Fibroblast of lung (primary cell): ENCODE results near the gene DAB1. TPM values are rescaled to one million over a fixed set of nuclear protein-coding genes. Genes with fewer than 3 reads are reported as not detected.

ENCODE experiments used
- DNase-seq, 2 donors: peaks; one replicate each; pipeline versions ENCODE4 v3.0.0 to v3.0.0-alpha.2; 2010; ENCODE audit warnings: low read depth in 2 of 2
- H2AFZ ChIP-seq: 2 replicates; pipeline ENCODE4 v1.5.1; 2012; ENCODE audit warnings: low read length, control low read depth, inconsistent platforms
- H3K27ac ChIP-seq: 2 replicates; pipeline ENCODE4 v1.5.1; 2011; ENCODE audit warnings: low read length, control low read depth; ENCODE audit not compliant: insufficient read depth
- H3K27me3 ChIP-seq: 2 replicates; pipeline ENCODE4 v1.5.1; 2011; ENCODE audit warnings: mild to moderate bottlenecking, low read length; ENCODE audit not compliant: control insufficient read depth, insufficient read depth
- H3K36me3 ChIP-seq: 2 replicates; pipeline ENCODE4 v1.5.1; 2011; ENCODE audit warnings: low read length; ENCODE audit not compliant: control insufficient read depth, insufficient read depth
- H3K4me1 ChIP-seq: 2 replicates; pipeline ENCODE4 v1.5.1; 2011; ENCODE audit warnings: low read length; ENCODE audit not compliant: control insufficient read depth, insufficient read depth; ENCODE audit errors: extremely low read depth
- H3K4me2 ChIP-seq: 2 replicates; pipeline ENCODE4 v1.5.1; 2011; ENCODE audit warnings: low read length, control low read depth; ENCODE audit not compliant: insufficient read depth; ENCODE audit errors: extremely low read depth
- H3K4me3 ChIP-seq, 4 experiments: fragments of 200-600 bp in 1 of 4; sonication (generic) in 1 of 4; replicated peaks in 1 of 4; 2 replicates each; pipeline ENCODE4 v1.5.1; 2011 to 2016; ENCODE audit warnings: low read length in 4 of 4, low read depth in 3 of 4, mild to moderate bottlenecking in 3 of 4, control low read depth in 2 of 4, inconsistent platforms in 1 of 4, mixed read lengths in 1 of 4; ENCODE audit not compliant: insufficient read depth in 1 of 4; ENCODE audit errors: control extremely low read depth in 1 of 4
- H3K79me2 ChIP-seq: 2 replicates; pipeline ENCODE4 v1.5.1; 2012; ENCODE audit warnings: mild to moderate bottlenecking, low read length, inconsistent platforms; ENCODE audit not compliant: control insufficient read depth, insufficient read depth
- H3K9ac ChIP-seq: 2 replicates; pipeline ENCODE4 v1.5.1; 2011; ENCODE audit warnings: mild to moderate bottlenecking, low read length, control low read depth; ENCODE audit not compliant: insufficient read depth
- H3K9me3 ChIP-seq: 2 replicates; pipeline ENCODE4 v1.5.1; 2012; ENCODE audit warnings: low read depth, low read length; ENCODE audit not compliant: control insufficient read depth, insufficient read depth
- H4K20me1 ChIP-seq: 2 replicates; pipeline ENCODE4 v1.5.1; 2011; ENCODE audit warnings: low read length; ENCODE audit not compliant: control insufficient read depth, insufficient read depth; ENCODE audit errors: extremely low read depth
- CTCF ChIP-seq, 2 donors: IDR thresholded peaks in 1 of 2; conservative IDR thresholded peaks in 1 of 2; 1 replicate in 1 of 2; 2 replicates in 1 of 2; pipeline ENCODE4 v1.5.1; 2011 to 2012; ENCODE audit warnings: low read length in 2 of 2, control low read depth in 1 of 2, inconsistent platforms in 1 of 2, low read depth in 1 of 2, mild to moderate bottlenecking in 1 of 2
- EZH2 ChIP-seq: IDR thresholded peaks from 2 replicates; pipeline ENCODE4 v1.5.1; 2012; ENCODE audit warnings: low read length, control low read depth, mild to moderate bottlenecking; ENCODE audit errors: missing control alignments
- polyA plus RNA-seq, 2 donors: library from polyadenylated mRNA; depleted of rRNA in 1 of 2; stranded (reverse) in 1 of 2; unstranded in 1 of 2; fragments of >200 nt; gene quantifications; 2 replicates each; pipeline ENCODE4 v1.2.1, GENCODE V29; 2011 to 2012; ENCODE audit warnings: missing spikeins in 1 of 2
- total RNA-seq: library from RNA; depleted of rRNA; stranded (reverse); fragments of >200 nt; gene quantifications from 2 replicates; pipeline ENCODE4 v1.2.1, GENCODE V29; 2014

DAB1 gene
- total and polyA plus RNA-seq, 2 donors (not counting 1 experiment from before 2014, with no cell fraction given) = 0.17 to 2.0 TPM

GRCh38 chr1:57248830-57249229, 175.0 kb downstream of the DAB1 start:
- no peak overlapping the region for H3K4me3 ChIP-seq
- no peak overlapping the region for H2AFZ ChIP-seq
- no peak overlapping the region for H3K9ac ChIP-seq
- no peaks in the 10 kb centered on the region for H3K36me3 ChIP-seq
- H3K9me3 ChIP-seq = no peaks in the 10 kb centered on the region
- H3K4me1 ChIP-seq = no peaks in the 10 kb centered on the region
- H4K20me1 ChIP-seq = no peaks in the 10 kb centered on the region
- no peaks in the 10 kb centered on the region for H3K27me3 ChIP-seq
- no peak overlapping the region for H3K27ac ChIP-seq
- TF ChIP-seq CTCF (conservative IDR thresholded peaks at IDR 0.05 in 1 of 2, IDR thresholded peaks at IDR 0.05 in 1 of 2; ENCODE audit: low read depth in 1 of 2, low read length in 2 of 2) = no peak
- TF ChIP-seq EZH2 = no peak
- no peak overlapping the region for H3K4me2 ChIP-seq
- DNase-seq = no peak
- H3K79me2 ChIP-seq = no peaks in the 10 kb centered on the region

- Histone ChIP-seq H4K20me1 (no peaks in the 10 kb centered on the region), H3K4me1 (no peaks in the 10 kb centered on the region), H3K36me3 (no peaks in the 10 kb centered on the region), H3K9ac (no peak overlapping the region), H2AFZ (no peak overlapping the region), H3K4me3 (no peak overlapping the region), H3K9me3 (no peaks in the 10 kb centered on the region), H3K27ac (no peak overlapping the region), H3K79me2 (no peaks in the 10 kb centered on the region), H3K27me3 (no peaks in the 10 kb centered on the region), H3K4me2 (no peak overlapping the region)
- DNase-seq = no peak
- TF ChIP-seq CTCF (conservative IDR thresholded peaks at IDR 0.05 in 1 of 2, IDR thresholded peaks at IDR 0.05 in 1 of 2; ENCODE audit: low read depth in 1 of 2, low read length in 2 of 2) (no peak), EZH2 (no peak)
These were observed 185.6 kb downstream of the DAB1 start for GRCh38 chr1:57238233-57238781.

GRCh38 chr1:57235730-57236510, 187.9 kb downstream of the DAB1 start:
- TF ChIP-seq CTCF (conservative IDR thresholded peaks at IDR 0.05 in 1 of 2, IDR thresholded peaks at IDR 0.05 in 1 of 2; ENCODE audit: low read depth in 1 of 2, low read length in 2 of 2) = no peak
- no peak for TF ChIP-seq EZH2
- Histone ChIP-seq H3K79me2 (no peaks in the 10 kb centered on the region), H3K4me3 (no peak overlapping the region), H2AFZ (no peak overlapping the region), H3K9me3 (no peaks in the 10 kb centered on the region), H3K4me1 (no peaks in the 10 kb centered on the region), H3K9ac (no peak overlapping the region), H4K20me1 (no peaks in the 10 kb centered on the region), H3K27me3 (no peaks in the 10 kb centered on the region), H3K27ac (no peak overlapping the region), H3K4me2 (no peak overlapping the region), H3K36me3 (no peaks in the 10 kb centered on the region)
- DNase-seq = no peak
